DMS79 treated with DMSO at 0.1 percent for 48 hours (cell line): ENCODE measurements around the gene ADAM17.
"Not testable (repeated sequence)": the region's sequence is repeated elsewhere in the genome, so short reads cannot be mapped to it uniquely, and the experiment has no call there.

Experiments
- DNase-seq: peaks from one replicate; lab custom pipeline; 2025; lab: John Stamatoyannopoulos, UW

The ADAM17 gene

DNA sequence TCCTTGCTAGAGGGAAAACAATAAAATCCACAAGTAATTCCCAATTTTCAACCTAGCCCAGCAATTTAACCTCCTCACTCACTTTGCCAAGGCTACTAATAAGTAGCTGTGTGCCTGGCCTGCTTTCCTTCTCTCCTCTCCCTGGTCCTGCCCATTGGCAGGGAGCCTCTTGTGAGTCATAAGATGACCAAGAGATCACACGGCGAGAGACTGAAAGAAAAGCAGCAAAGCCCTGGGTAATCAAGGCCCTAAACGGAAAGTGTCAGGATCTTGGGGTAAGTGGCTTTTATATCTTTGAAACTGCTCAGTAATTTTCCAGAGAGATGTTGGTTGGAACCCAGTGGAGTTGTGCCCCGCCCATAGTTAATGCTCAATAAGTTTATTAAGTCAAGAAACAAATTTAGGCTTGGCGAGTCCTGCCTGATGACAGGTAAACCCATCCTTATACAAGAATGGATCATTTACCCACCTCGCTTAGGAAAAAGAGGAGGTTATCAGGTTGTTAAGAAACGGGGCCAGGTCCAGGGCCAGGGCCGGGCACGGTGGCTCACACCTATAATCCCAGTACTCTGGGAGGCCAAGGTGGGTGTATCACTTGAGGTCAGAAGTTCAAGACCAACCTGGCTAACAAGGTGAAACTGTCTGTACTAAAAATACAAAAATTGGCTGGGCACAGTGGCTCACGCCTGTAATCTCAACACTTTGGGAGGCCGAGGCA lies 10.0 kb upstream of the ADAM17 start:
- no peak for DNase-seq

GRCh38 chr2:9560628-9561027 lies 5.0 kb upstream of the ADAM17 start:
- no peak for DNase-seq

GRCh38 chr2:9558948-9559381 lies 3.3 kb upstream of the ADAM17 start:
- no peak for DNase-seq

GRCh38 chr2:9556121-9556743 lies 602 bp upstream of the ADAM17 start:
- DNase-seq: peak; percentile 39

GRCh38 chr2:9554921-9555296 lies 721 bp downstream of the ADAM17 start:
- DNase-seq: peak; percentile 30

DNA sequence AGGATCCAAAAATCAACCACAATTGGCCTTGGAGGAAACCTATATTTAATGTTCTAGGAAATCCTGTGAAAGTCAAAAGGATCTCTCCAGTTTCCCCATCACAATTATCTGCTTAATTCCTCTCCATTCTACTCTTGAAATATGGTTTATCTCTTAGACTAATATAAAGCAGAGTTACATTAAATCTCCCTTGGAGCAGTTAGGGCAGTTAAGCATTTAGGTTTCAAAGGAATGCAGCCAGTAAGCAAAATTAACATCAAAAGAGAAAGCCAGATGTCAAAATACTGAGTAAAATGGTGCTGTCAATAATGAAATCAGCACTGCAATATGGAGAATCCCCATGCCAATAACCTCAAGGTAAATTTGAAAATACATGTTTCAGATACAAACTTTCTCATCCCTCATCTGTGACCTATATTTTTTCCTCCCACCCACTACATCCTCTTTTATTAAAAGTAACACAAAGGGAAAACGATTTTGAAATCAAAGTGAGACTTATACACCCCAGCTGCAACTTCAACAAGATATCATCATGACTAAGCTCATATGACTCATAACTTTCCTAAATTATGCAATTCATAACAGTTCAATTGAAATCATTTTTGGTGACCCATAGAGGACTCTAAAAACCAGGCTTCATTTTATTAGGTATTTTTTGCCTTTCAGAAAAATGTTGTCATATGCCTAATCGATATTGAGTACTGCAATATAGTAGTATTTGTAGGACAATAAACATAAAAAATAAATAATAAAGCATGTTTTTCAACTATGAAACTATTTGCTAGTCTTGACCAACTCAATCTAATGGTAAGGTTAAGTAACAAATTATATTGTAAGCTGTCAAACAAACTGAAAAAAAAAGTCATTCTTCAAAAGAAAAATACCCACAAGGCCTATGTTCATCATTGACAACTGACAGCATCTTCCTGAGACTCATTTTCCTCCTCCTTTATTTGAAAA lies 3.1 kb downstream of the ADAM17 start:
- DNase-seq: no peak

DNA sequence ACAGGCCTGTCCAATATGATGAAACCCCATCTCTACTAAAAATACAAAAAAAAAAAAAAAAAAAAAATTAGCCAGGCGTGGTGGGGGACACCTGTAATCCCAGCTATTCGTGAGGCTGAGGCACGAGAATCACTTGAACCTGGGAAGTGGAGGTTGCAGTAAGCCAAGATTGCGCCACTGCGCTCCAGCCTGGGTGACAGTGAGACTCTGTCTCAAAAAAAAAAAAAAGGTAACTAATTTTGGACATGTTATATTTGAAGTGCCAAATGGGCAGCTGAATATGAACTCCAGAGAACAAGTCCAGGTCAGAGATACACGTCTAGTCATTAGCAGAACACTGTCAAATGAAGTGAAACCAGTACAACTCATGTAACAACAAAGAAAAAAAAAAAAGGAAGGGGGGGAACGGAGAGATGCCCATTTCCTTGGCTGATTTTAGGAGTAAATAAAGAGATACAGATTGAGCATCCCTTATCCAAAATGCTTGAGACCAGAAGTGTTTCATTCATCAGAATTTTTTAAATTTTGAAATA lies 4.7 kb downstream of the ADAM17 start:
- DNase-seq: not testable (repeated sequence)

DNA sequence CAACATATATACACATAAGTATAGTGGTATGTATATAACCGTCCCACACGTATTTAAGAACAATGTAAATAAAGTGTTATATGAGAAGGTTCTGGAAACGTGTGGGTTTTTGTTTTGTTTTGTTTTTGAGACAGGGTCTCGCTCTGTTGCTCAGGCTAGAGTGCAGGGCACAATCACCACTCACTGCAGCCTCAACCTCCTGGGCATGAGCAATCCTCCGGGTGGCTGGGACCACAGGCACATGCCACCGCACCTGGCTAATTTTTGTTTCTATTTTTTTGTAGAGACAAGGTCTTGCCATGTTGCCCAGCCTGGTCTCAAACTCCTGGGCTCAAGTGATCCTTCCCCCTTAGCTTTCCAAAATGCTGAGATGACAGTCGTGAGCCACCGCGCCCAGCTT lies 6.2 kb downstream of the ADAM17 start:
- DNase-seq: no peak

- no peak for DNase-seq
Measured at GRCh38 chr2:9548506-9548905, 7.1 kb downstream of the ADAM17 start.

- no peak for DNase-seq
Measured at GRCh38 chr2:9547262-9547991, 8.2 kb downstream of the ADAM17 start.

GRCh38 chr2:9545502-9545901 lies 10.1 kb downstream of the ADAM17 start:
- no peak for DNase-seq

GRCh38 chr2:9543557-9543956 lies 12.1 kb downstream of the ADAM17 start:
- no peak for DNase-seq

DNA sequence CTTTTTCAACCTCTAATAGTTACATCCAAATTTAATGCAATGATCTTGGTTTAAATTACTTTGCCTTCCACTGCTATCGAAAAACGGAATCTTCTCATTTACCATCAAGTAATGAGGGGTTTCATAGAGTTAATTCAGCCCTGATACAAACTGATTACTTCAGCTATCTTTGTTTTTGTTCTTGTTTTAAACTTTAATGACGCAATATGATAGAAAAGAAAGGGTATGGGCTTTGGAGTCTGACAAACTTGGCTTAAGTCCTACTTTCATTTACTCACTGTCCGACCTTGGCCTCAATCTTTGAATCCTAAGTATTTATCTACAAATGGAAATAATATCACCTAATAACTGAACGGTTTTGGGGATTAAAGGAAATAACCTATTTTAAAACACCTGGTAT lies 16.1 kb downstream of the ADAM17 start:
- DNase-seq: no peak

DNA sequence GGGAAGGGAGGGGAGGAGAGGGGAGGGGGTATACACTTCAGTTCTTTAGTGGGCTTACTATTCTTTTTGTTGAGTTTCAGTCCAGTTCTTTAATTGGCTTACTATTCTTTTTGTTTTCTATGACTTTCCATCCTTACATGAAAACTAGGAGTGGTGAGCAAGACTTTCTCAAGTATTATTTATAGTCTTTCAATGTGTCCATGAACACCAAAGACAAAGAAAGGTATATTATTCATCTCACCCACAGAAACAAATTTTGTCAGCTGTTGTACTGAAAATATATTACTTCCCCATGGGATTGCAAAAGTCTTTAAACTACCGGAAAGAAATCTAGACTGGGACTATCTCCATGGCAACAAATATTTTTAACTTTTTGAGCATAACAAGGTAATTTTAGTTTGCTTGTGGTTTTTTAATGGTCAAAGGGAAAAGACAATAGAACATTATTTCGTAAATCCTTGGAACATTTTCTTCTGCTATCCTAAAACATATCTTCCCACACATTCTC lies 17.6 kb downstream of the ADAM17 start:
- DNase-seq: no peak

- DNase-seq: no peak
Measured at GRCh38 chr2:9536504-9536903, 19.1 kb downstream of the ADAM17 start.

- no peak for DNase-seq
Measured at GRCh38 chr2:9535177-9535576, 20.5 kb downstream of the ADAM17 start.

DNA sequence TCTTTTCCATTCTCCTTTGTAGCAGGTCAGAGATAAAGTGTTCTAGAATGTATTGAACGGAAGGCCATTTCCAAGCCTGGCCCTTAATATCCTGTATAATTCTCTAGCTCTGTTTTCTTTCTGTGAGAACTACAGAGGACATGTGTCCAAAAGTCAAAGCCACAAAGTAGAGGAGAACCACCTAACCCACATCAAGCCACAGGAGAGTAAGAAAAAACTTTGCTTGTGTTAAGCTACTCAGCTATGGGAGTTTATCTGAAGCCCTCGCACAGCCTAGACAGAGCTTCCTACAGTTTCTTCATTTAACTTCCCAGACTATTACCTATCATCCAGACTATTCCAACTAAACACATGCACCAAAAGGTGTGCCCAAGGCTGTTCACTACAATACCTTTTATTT lies 22.0 kb downstream of the ADAM17 start:
- DNase-seq: no peak

DNA sequence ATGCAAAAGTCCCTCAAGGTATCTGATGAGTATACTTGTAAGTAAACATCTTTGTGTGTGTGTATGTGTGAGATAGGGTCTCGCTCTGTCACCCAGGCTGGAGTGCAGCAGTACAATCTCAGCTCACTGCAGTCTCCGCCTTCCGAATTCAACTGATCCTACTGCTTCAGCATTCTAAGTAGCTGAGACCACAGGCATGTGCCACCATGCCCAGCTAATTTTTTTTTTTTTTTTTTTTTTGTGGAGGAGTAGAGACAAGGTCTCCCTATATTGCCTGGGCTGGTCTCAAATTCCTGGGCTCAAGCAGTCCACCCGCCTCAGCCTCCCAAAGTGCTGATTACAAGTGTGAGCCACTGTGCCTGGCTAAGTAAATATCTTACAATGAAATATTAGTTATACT lies 23.2 kb downstream of the ADAM17 start:
- DNase-seq: no peak

GRCh38 chr2:9527995-9528787 lies 27.4 kb downstream of the ADAM17 start:
- no peak for DNase-seq

- DNase-seq: no peak
Measured at GRCh38 chr2:9525266-9525665, 30.4 kb downstream of the ADAM17 start.

DNA sequence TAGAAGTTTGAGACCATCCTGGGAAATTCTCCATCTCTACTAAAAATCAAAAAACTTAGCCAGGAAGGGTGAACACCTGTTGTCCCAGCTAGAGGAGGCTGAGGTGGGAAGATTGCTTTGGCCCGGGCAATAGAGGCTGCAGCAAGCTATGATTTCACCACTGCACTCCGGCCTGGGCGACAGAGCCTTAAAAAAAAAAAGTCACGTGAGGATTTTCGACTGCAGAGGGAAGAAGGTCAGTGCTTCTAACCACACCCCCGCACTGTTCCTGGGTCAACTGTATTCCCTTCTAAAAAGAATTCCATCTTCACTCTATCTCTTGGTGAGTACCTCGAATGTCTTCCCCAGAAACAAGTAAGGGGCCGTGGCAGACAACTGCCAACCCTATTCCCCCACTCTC lies 31.3 kb downstream of the ADAM17 start:
- DNase-seq: no peak
